ENCODE data around the gene MTURN.

MTURN gene

GRCh38 chr7:30114536-30115238 lies 20.1 kb upstream of the MTURN start (continued):
- TF ChIP-seq ARNTL (CRISPR knock-in tag; IDR thresholded peaks at IDR 0.05; ENCODE audit: borderline replicate concordance, low read depth) (no peak), TOX (CRISPR knock-in tag; IDR thresholded peaks at IDR 0.05; ENCODE audit: borderline replicate concordance) (no peak)
- TF ChIP-seq, protein P1, sequence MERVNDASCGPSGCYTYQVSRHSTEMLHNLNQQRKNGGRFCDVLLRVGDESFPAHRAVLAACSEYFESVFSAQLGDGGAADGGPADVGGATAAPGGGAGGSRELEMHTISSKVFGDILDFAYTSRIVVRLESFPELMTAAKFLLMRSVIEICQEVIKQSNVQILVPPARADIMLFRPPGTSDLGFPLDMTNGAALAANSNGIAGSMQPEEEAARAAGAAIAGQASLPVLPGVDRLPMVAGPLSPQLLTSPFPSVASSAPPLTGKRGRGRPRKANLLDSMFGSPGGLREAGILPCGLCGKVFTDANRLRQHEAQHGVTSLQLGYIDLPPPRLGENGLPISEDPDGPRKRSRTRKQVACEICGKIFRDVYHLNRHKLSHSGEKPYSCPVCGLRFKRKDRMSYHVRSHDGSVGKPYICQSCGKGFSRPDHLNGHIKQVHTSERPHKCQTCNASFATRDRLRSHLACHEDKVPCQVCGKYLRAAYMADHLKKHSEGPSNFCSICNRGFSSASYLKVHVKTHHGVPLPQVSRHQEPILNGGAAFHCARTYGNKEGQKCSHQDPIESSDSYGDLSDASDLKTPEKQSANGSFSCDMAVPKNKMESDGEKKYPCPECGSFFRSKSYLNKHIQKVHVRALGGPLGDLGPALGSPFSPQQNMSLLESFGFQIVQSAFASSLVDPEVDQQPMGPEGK (CRISPR knock-in tag; IDR thresholded peaks at IDR 0.05; ENCODE audit: borderline replicate concordance), result no peak

DNA sequence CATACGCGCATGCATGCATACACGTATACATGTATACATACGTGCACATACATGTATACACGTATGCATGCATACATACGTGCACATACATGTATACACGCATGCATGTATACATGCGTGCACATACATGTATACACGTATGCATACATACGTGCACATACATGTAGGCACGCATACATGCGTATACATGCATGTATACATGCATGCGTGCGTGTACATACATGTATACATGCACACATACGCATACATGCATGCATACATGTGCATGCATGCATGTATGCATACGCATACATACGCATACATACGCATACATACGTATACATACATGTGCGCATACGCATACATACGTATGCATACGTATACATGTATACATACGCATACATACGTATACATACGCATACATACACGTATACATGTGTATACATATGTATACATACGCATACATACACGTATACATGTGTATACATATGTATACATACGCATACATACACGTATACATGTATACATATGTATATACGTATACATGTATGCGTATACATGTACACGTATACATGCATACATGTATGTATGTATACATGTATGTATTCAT lies 19.0 kb upstream of the MTURN start:
- no peak for ATAC-seq
- no peak for TF ChIP-seq CSDC2 (CRISPR knock-in tag; IDR thresholded peaks at IDR 0.05)
- TF ChIP-seq CSRNP3 (CRISPR knock-in tag; IDR thresholded peaks at IDR 0.05), result no peak
- no peak for TF ChIP-seq ZC3H10 (CRISPR knock-in tag; IDR thresholded peaks at IDR 0.05)
- TF ChIP-seq TCF4 (CRISPR knock-in tag; IDR thresholded peaks at IDR 0.05; ENCODE audit: borderline replicate concordance), result no peak
- no peak for TF ChIP-seq ESRRG (CRISPR knock-in tag; IDR thresholded peaks at IDR 0.05)
- no peak for TF ChIP-seq ZFP30 (CRISPR knock-in tag; IDR thresholded peaks at IDR 0.05)
- TF ChIP-seq RARB (CRISPR knock-in tag; IDR thresholded peaks at IDR 0.05), result no peak
- TF ChIP-seq CREB5 (CRISPR knock-in tag; IDR thresholded peaks at IDR 0.05; ENCODE audit: low read depth), result no peak
- no peak for TF ChIP-seq SNAI2 (CRISPR knock-in tag; IDR thresholded peaks at IDR 0.05)
- TF ChIP-seq GLIS3 (CRISPR knock-in tag; IDR thresholded peaks at IDR 0.05), result no peak
- no peak for TF ChIP-seq ZFP3 (CRISPR knock-in tag; IDR thresholded peaks at IDR 0.05)
- TF ChIP-seq ARNTL (CRISPR knock-in tag; IDR thresholded peaks at IDR 0.05; ENCODE audit: borderline replicate concordance, low read depth), result no peak
- TF ChIP-seq ZNF565 (CRISPR knock-in tag; conservative IDR thresholded peaks at IDR 0.05; ENCODE audit: low read depth), result no peak

DNA sequence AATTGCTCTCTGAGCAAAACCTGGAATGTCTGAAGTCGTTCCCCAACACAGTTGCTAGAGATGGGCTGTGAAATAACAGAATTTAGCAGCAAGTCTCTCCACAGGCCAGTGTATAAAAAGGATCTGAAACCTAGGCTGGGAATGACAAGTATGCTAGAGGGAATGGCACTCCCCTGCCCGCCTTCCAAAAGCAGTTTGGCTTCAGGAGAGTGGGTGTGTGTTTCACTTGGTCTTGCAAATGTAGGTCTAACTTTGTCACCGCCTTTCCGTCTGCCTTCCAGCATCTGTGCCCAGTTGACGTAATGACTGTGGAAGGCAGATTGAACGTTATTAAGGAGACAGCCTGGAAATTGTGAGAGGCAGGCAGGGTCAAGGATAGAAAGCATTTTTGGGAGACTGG lies 18.0 kb upstream of the MTURN start:
- no peak for TF ChIP-seq ZNF565 (CRISPR knock-in tag; conservative IDR thresholded peaks at IDR 0.05; ENCODE audit: low read depth)
- TF ChIP-seq RARB (CRISPR knock-in tag; IDR thresholded peaks at IDR 0.05), result no peak
- TF ChIP-seq ZNF8 (CRISPR knock-in tag; IDR thresholded peaks at IDR 0.05), result no peak
- TF ChIP-seq, protein P1 (CRISPR knock-in tag; IDR thresholded peaks at IDR 0.05; ENCODE audit: borderline replicate concordance), result no peak
- no peak for TF ChIP-seq TOX (CRISPR knock-in tag; IDR thresholded peaks at IDR 0.05; ENCODE audit: borderline replicate concordance)
- no peak for TF ChIP-seq ZC3H10 (CRISPR knock-in tag; IDR thresholded peaks at IDR 0.05)
- no peak for TF ChIP-seq SNAI2 (CRISPR knock-in tag; IDR thresholded peaks at IDR 0.05)
- TF ChIP-seq GLIS3 (CRISPR knock-in tag; IDR thresholded peaks at IDR 0.05), result no peak
- TF ChIP-seq ISL1 (CRISPR knock-in tag; IDR thresholded peaks at IDR 0.05), result no peak
- no peak for TF ChIP-seq ARNTL (CRISPR knock-in tag; IDR thresholded peaks at IDR 0.05; ENCODE audit: borderline replicate concordance, low read depth)
- TF ChIP-seq ESRRG (CRISPR knock-in tag; IDR thresholded peaks at IDR 0.05), result no peak
- TF ChIP-seq ZNF70 (CRISPR knock-in tag; IDR thresholded peaks at IDR 0.05), result no peak
- no peak for ATAC-seq

DNA sequence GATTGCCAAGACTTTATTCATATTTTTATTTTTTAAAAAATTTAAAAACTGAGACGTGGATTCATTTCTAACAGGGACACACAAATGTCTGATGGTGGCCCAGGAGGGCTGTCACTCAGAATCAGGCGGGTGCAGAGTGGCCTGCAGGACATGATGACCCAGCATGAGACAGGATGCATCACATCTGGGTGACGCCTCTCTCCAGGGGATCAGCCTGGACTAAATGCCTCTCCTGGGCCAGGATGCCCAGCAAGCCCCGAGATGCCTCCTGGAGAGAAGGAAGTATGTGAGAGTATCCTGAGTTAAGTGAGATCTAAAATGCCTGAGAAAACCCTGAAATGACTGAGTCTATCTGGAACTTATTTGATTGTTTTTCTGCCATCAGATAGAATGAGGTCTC lies 16.9 kb upstream of the MTURN start:
- TF ChIP-seq SNAI2 (CRISPR knock-in tag; IDR thresholded peaks at IDR 0.05) (no peak), ZNF8 (CRISPR knock-in tag; IDR thresholded peaks at IDR 0.05) (no peak), OSR1 (CRISPR knock-in tag; IDR thresholded peaks at IDR 0.05) (no peak), TOX (CRISPR knock-in tag; IDR thresholded peaks at IDR 0.05; ENCODE audit: borderline replicate concordance) (no peak), CSDC2 (CRISPR knock-in tag; IDR thresholded peaks at IDR 0.05) (no peak), CREB5 (CRISPR knock-in tag; IDR thresholded peaks at IDR 0.05; ENCODE audit: low read depth) (no peak), PPARA (CRISPR knock-in tag; IDR thresholded peaks at IDR 0.05; ENCODE audit: borderline replicate concordance) (no peak), GLIS3 (CRISPR knock-in tag; IDR thresholded peaks at IDR 0.05) (no peak), CSRNP3 (CRISPR knock-in tag; IDR thresholded peaks at IDR 0.05) (no peak), RARB (CRISPR knock-in tag; IDR thresholded peaks at IDR 0.05) (no peak), ISL1 (CRISPR knock-in tag; IDR thresholded peaks at IDR 0.05) (no peak)
- TF ChIP-seq, protein P2, sequence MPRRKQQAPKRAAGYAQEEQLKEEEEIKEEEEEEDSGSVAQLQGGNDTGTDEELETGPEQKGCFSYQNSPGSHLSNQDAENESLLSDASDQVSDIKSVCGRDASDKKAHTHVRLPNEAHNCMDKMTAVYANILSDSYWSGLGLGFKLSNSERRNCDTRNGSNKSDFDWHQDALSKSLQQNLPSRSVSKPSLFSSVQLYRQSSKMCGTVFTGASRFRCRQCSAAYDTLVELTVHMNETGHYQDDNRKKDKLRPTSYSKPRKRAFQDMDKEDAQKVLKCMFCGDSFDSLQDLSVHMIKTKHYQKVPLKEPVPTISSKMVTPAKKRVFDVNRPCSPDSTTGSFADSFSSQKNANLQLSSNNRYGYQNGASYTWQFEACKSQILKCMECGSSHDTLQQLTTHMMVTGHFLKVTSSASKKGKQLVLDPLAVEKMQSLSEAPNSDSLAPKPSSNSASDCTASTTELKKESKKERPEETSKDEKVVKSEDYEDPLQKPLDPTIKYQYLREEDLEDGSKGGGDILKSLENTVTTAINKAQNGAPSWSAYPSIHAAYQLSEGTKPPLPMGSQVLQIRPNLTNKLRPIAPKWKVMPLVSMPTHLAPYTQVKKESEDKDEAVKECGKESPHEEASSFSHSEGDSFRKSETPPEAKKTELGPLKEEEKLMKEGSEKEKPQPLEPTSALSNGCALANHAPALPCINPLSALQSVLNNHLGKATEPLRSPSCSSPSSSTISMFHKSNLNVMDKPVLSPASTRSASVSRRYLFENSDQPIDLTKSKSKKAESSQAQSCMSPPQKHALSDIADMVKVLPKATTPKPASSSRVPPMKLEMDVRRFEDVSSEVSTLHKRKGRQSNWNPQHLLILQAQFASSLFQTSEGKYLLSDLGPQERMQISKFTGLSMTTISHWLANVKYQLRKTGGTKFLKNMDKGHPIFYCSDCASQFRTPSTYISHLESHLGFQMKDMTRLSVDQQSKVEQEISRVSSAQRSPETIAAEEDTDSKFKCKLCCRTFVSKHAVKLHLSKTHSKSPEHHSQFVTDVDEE (CRISPR knock-in tag; IDR thresholded peaks at IDR 0.05), result no peak
- ATAC-seq, result no peak
